ENCODE results near the gene NCOA4.

The NCOA4 gene

DNA sequence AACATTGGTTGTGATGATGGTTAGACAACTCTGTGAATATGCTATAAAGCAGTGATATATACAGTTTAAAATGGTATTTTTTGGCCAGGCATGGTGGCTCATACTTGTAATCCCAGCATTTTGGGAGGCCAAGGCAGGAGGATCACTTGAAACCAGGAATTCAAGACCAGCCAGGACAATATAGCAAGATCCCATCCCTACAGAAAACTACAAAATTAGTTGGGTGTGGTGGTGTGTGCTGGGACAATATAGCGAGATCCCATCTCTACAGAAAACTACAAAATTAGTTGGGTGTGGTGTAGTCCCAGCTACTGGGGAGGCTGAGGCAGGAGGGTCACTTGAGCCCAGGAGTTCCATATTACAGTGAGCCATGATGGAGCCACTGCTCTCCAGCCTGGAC is 43.1 kb upstream of the NCOA4 start:
- FAIRE-seq = no peak
- no peak for DNase-seq (ENCODE audit: insufficient read length, low spot score)
- TF ChIP-seq, protein P1, sequence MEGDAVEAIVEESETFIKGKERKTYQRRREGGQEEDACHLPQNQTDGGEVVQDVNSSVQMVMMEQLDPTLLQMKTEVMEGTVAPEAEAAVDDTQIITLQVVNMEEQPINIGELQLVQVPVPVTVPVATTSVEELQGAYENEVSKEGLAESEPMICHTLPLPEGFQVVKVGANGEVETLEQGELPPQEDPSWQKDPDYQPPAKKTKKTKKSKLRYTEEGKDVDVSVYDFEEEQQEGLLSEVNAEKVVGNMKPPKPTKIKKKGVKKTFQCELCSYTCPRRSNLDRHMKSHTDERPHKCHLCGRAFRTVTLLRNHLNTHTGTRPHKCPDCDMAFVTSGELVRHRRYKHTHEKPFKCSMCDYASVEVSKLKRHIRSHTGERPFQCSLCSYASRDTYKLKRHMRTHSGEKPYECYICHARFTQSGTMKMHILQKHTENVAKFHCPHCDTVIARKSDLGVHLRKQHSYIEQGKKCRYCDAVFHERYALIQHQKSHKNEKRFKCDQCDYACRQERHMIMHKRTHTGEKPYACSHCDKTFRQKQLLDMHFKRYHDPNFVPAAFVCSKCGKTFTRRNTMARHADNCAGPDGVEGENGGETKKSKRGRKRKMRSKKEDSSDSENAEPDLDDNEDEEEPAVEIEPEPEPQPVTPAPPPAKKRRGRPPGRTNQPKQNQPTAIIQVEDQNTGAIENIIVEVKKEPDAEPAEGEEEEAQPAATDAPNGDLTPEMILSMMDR (IDR thresholded peaks at IDR 0.05; ENCODE audit: insufficient read depth, missing control alignments) = no peak

DNA sequence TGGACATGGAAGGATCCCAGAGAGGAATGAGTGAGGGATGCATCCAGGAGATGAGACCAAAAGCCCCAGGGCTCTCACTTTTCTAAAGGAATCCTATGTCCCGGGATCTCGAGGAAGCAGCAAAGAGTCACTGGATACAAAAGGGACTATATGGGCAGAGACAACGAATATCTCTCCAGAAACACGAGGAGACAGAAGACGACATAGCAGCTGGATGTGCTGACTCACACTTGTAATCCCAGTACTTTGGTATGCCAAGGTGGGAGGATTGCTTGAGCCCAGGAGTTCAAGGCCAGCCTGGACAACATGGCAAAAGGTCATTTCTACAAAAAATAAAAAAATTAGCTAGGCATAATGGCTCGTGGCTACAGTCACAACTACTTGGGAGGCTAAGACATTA is 40.3 kb upstream of the NCOA4 start:
- DNase-seq (ENCODE audit: insufficient read length, low spot score) (no peak), FAIRE-seq (no peak)
- TF ChIP-seq, protein P1 (IDR thresholded peaks at IDR 0.05; ENCODE audit: insufficient read depth, missing control alignments) = no peak

DNA sequence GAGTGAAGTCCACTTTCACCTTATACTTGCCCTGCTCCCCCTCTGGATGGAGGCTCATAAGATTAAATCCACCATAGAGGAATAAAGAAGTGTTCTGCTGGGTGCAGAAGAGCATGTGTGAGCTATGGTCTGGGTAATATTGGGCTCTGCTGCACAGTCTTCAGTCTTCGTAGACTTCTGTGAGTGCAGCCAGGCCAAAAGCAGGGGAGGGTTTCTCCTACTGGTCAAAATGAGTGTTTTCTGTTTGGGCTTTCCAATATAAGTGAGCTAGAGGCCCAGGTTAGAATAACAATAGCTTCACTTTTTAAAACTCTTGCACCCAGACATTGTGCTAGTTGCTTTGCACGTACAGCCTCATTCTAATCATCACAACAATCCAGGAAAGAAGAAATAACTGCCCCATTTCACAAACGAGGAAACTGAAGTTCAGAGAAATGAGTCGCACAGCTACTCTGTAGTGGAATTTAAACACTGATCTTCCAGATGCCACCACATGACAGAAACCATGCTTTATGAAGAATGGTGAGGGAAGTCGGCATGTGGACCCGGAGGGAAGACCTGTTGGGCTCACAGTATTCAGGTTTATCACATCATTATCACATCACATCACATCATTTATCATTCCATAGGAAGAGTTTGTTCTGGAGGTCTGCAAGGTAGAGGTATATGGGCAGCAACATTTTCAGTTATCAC is 39.5 kb upstream of the NCOA4 start:
- DNase-seq (ENCODE audit: insufficient read length, low spot score) (no peak), FAIRE-seq (no peak)
- TF ChIP-seq, protein P1 (IDR thresholded peaks at IDR 0.05; ENCODE audit: insufficient read depth, missing control alignments) = no peak

DNA sequence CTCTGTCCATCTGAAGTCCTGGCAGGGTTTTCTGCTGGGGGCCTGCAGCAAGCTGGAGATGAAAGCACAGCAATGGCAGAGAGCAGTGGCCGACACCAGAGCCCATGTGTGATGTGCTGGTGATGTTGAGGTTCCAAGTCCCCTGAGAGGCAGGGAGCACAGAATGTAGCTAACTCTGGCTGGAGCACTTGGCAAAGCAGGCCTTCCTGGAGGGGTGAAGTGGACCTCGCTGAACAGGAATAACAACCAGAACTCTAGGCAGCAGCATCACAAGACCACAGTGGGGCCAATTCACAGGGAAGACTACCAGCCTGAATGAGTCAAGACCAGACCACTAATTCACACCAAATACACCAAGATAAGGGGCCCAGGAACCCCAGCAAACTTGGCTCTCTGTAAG is 38.5 kb upstream of the NCOA4 start:
- FAIRE-seq = no peak
- TF ChIP-seq, protein P1 (IDR thresholded peaks at IDR 0.05; ENCODE audit: insufficient read depth, missing control alignments) = no peak
- DNase-seq (ENCODE audit: insufficient read length, low spot score) = no peak

DNA sequence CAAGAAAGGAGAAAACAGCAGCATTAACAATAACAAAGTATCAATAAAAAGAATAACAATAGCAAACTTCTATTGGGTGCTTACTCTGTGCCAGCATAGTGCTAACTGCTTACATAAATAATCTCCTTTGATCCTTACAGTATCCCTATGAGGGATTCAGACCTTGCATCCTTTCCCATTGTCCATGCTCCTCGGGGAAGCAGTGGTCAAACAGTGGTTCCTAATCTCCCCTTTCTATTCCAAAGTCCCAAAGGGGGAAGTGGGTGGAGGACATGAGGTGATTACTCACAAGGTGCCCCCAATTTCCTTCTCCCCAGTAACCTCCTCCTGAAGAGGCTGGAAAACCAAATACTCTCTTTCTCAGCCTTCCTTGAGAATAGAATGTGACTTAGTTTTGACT is 37.7 kb upstream of the NCOA4 start:
- TF ChIP-seq, protein P1 (IDR thresholded peaks at IDR 0.05; ENCODE audit: insufficient read depth, missing control alignments) = no peak
- FAIRE-seq = no peak
- DNase-seq (ENCODE audit: insufficient read length, low spot score) = no peak

DNA sequence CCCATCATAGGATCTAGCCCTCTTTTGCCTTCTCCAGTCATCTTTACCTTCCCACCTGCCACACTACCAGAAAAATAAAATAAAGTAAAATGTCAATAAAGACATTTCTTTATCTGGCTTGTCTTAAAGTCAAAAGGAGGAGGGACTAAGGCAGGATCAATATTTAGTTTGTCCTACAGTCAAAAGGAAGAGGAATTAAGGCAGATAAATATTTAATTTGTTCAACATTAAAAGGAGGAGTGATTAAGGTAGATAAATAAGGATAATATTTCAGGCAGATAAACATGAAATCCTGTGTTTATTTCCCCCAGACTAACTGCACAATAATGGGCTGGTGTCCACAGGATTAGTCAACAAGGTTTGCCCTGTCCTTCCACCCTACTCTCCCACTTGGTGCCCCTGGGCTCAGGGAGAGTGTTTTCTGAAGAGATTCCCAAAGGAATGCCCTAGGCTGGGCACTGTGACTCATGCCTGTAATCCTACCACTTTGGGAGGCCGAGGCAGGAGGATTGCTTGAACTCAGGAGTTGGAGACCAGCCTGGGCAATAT is 33.9 kb upstream of the NCOA4 start:
- no peak for DNase-seq (ENCODE audit: insufficient read length, low spot score)
- TF ChIP-seq, protein P1 (IDR thresholded peaks at IDR 0.05; ENCODE audit: insufficient read depth, missing control alignments) = no peak
- no peak for FAIRE-seq

DNA sequence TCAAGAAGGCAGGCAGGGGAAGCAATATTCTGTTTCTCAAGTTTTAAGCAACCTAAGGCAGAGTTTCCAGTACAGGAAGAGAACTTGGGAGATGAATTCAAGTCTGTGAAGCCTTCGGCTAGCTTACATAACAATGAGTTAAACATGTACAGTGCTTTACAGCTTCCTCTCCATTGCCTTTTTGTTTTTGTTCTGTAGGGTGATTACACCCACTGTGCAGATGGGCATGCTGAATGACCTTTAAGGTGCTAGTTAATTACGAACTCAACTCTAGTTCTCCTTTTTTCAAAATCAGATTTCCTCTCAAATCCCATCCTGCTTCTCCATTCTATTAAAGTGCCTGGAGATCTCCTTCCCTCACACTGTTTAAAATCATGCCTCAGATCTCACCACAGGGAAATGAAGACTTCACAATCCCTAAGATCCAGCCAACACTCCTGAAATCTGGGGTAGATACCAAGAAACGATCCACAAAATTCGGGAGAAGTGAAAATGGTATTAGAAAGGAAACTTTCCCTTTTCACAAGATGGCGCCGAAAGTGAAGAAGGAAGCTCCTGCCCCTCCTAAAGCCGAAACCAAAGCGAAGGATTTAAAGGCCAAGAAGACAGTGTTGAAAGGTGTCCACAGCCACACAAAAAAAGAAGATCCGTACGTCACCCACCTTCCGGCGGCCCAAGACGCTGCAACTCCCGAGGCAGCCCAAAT is 32.5 kb upstream of the NCOA4 start:
- TF ChIP-seq, protein P1 (IDR thresholded peaks at IDR 0.05; ENCODE audit: insufficient read depth, missing control alignments) = no peak
- no peak for DNase-seq (ENCODE audit: insufficient read length, low spot score)
- FAIRE-seq = no peak
